SK-N-SH (cell line): ENCODE data around the gene CHIC2. TPM values are rescaled to one million over a fixed set of nuclear protein-coding genes. Genes with fewer than 3 reads are reported as not detected.

Experiments used
- CTCF ChIA-PET: fragments of 300-600, 350-600 bp; formaldehyde crosslinking; extraction: SDS; loops from one replicate; lab custom pipeline; 2021; lab: Yijun Ruan, JAX
- POLR2A ChIA-PET: fragments of 350-600 bp; sonication (Branson Sonifier 250); formaldehyde crosslinking; extraction: SDS; loops from one replicate; lab custom pipeline; 2020; ENCODE audit warnings: antibody characterized with exemption, inconsistent platforms; lab: Yijun Ruan, JAX
- DNase-seq: peaks from one replicate; pipeline ENCODE4 v3.0.0; 2012
- H2AFZ ChIP-seq: fragments of 200-600 bp; sonication (generic); 2 replicates; pipeline ENCODE4 v1.8.1; 2016; ENCODE audit warnings: antibody characterized with exemption, mild to moderate bottlenecking, low read depth
- H3F3A ChIP-seq: fragments of 200-600 bp; sonication (generic); replicated peaks from 2 replicates; pipeline ENCODE3; 2016; ENCODE audit warnings: antibody characterized with exemption, mild to moderate bottlenecking; ENCODE audit not compliant: insufficient read depth
- H3K27ac ChIP-seq, 2 experiments: fragments of 200-500 bp in 1 of 2; fragments of 200-600 bp in 1 of 2; sonication (Bioruptor generic) in 1 of 2; sonication (generic), shearing (Covaris generic) in 1 of 2; 2 replicates each; pipeline versions ENCODE4 v1.5.1 to v1.6.1; 2014 to 2016; ENCODE audit warnings: low read depth in 2 of 2, inconsistent platforms in 1 of 2, low read length in 1 of 2, mild to moderate bottlenecking in 1 of 2, mixed read lengths in 1 of 2
- H3K27me3 ChIP-seq: fragments of 200-600 bp; sonication (generic), shearing (Covaris generic); 2 replicates; pipeline ENCODE4 v1.6.1; 2016; ENCODE audit warnings: mixed run types; ENCODE audit not compliant: insufficient read depth
- H3K36me3 ChIP-seq, 2 experiments: fragments of 200-500 bp in 1 of 2; fragments of 200-600 bp in 1 of 2; sonication (Bioruptor generic) in 1 of 2; sonication (generic) in 1 of 2; replicated peaks in 1 of 2; 2 replicates each; pipeline versions ENCODE3 to v1.5.1; 2014 to 2016; ENCODE audit warnings: low read length in 1 of 2, mild to moderate bottlenecking in 1 of 2; ENCODE audit not compliant: insufficient read depth in 2 of 2, control insufficient read depth in 1 of 2
- H3K4me1 ChIP-seq, 2 experiments: fragments of 200-500 bp in 1 of 2; fragments of 200-600 bp in 1 of 2; sonication (Bioruptor generic) in 1 of 2; sonication (generic), shearing (Covaris generic) in 1 of 2; 2 replicates each; pipeline versions ENCODE4 v1.5.1 to v1.6.1; 2014 to 2016; ENCODE audit warnings: low read depth in 1 of 2, low read length in 1 of 2, mixed run types in 1 of 2; ENCODE audit not compliant: insufficient read depth in 2 of 2, control insufficient read depth in 1 of 2
- H3K4me2 ChIP-seq: fragments of 200-600 bp; sonication (generic), shearing (Covaris generic); 2 replicates; pipeline ENCODE4 v1.6.1; 2017; ENCODE audit warnings: mixed run types
- H3K4me3 ChIP-seq, 2 experiments: fragments of 200-500 bp in 1 of 2; fragments of 200-600 bp in 1 of 2; sonication (Bioruptor generic) in 1 of 2; sonication (generic), shearing (Covaris generic) in 1 of 2; 2 replicates each; pipeline versions ENCODE4 v1.5.1 to v1.8.1; 2014 to 2016; ENCODE audit warnings: low read depth in 2 of 2, inconsistent platforms in 1 of 2, low read length in 1 of 2, mild to moderate bottlenecking in 1 of 2, mixed read lengths in 1 of 2, moderate library complexity in 1 of 2
- H3K79me2 ChIP-seq: fragments of 200-600 bp; sonication (generic); 2 replicates; pipeline ENCODE4 v1.8.1; 2017; ENCODE audit warnings: mild to moderate bottlenecking; ENCODE audit not compliant: insufficient read depth
- H3K9ac ChIP-seq: fragments of 200-600 bp; sonication (generic); 2 replicates; pipeline ENCODE4 v1.6.1; 2017; ENCODE audit warnings: mixed run types
- H3K9me2 ChIP-seq: fragments of 200-600 bp; sonication (generic); 2 replicates; pipeline ENCODE4 v1.6.1; 2017; ENCODE audit warnings: mixed run types
- H3K9me3 ChIP-seq: fragments of 200-600 bp; sonication (generic); 2 replicates; pipeline ENCODE4 v1.6.1; 2017; ENCODE audit warnings: mixed run types, mild to moderate bottlenecking, moderate library complexity
- H4K20me1 ChIP-seq: fragments of 200-600 bp; sonication (generic); 2 replicates; pipeline ENCODE4 v1.6.1; 2017; ENCODE audit warnings: mild to moderate bottlenecking, mixed run types; ENCODE audit not compliant: insufficient read depth
- CHD2 ChIP-seq: fragments of 150-350 bp; IDR thresholded peaks from 2 replicates; pipeline ENCODE4 v1.6.1; 2018; ENCODE audit warnings: low read length; ENCODE audit not compliant: partially characterized antibody
- ELF1 ChIP-seq: IDR thresholded peaks from 2 replicates; pipeline ENCODE4 v1.4.0; 2012
- FOXJ3 ChIP-seq: sonication (generic); formaldehyde crosslinking; IDR thresholded peaks from 2 replicates; pipeline ENCODE4 v1.5.1; 2020; ENCODE audit warnings: mild to moderate bottlenecking, missing genetic modification reagents
- JUND ChIP-seq: IDR thresholded peaks from 2 replicates; pipeline ENCODE4 v1.4.0; 2012
- MEF2A ChIP-seq: IDR thresholded peaks from 2 replicates; pipeline ENCODE4 v1.4.0; 2012; ENCODE audit warnings: low read depth, borderline replicate concordance
- MXI1 ChIP-seq: IDR thresholded peaks from 2 replicates; pipeline ENCODE4 v1.6.1; 2012; ENCODE audit warnings: mild to moderate bottlenecking, low read depth, low read length, improper control_type of control experiment
- NRF1 ChIP-seq: IDR thresholded peaks from 2 replicates; pipeline ENCODE4 v1.6.1; 2012; ENCODE audit warnings: low read depth, mild to moderate bottlenecking, low read length
- POLR2AphosphoS5 ChIP-seq: IDR thresholded peaks from 2 replicates; pipeline ENCODE4 v1.6.1; 2012; ENCODE audit warnings: low read depth, low read length
- RCOR1 ChIP-seq: fragments of 150-350 bp; IDR thresholded peaks from 2 replicates; pipeline ENCODE4 v1.6.1; 2017; ENCODE audit warnings: antibody characterized with exemption, low read length
- RFX5 ChIP-seq: IDR thresholded peaks from 2 replicates; pipeline ENCODE4 v1.6.1; 2012; ENCODE audit warnings: mild to moderate bottlenecking, improper control_type of control experiment, low read length
- WGBS: methylation state at CpG from one replicate; pipeline ENCODE4 v1.1.6; 2017; ENCODE audit warnings: low lambda C conversion rate; 5-methylcytosine and 5-hydroxymethylcytosine counted together
- polyA plus RNA-seq, 3 experiments: library from polyadenylated mRNA; depleted of rRNA; stranded (reverse); fragments of >200 nt; gene quantifications; 2 replicates each; pipeline ENCODE4 v1.2.3, GENCODE V29; 2012
- TF ChIP-seq, protein P1 (sequence below): IDR thresholded peaks from 2 replicates; pipeline ENCODE4 v1.4.0; 2012; ENCODE audit warnings: low read depth, borderline replicate concordance
- TF ChIP-seq, protein P2 (sequence below): fragments of 150-350 bp; IDR thresholded peaks from 2 replicates; pipeline ENCODE4 v1.6.1; 2016; ENCODE audit warnings: mild to moderate bottlenecking, low read depth, low read length
- TF ChIP-seq, protein P3 (sequence below): IDR thresholded peaks from 2 replicates; pipeline ENCODE4; 2012
- TF ChIP-seq, protein P4 (sequence below): IDR thresholded peaks from 2 replicates; pipeline ENCODE4 v1.4.0; 2012; ENCODE audit warnings: low read depth
- TF ChIP-seq, protein P5 (sequence below): fragments of 150-350 bp; IDR thresholded peaks from 2 replicates; pipeline ENCODE4 v1.6.1; 2017; ENCODE audit warnings: antibody characterized with exemption, low read length, low read depth, borderline replicate concordance

The CHIC2 gene
- polyA plus RNA-seq, 1 of the 3 experiments (the other 2 are of a cell fraction): 26.8 TPM

DNA sequence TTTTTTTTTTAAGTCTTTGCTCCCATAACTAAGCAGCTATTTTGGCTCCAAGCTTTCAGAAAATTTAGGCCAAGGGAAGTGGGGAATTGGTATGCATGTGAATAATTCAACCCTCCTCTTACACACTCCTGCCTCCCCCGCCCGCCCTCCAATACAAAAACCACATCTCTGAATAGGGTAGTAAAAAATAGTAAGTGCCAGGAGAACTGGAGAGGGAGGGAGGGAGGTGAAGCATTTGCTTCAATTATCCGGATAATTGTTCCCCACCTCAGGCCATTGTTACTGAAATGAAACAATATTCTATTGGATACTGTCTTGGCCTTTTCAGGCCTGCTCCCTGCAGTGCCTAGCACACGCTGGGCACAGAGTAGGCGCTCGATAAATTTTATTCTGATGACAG lies 30.0 kb upstream of the CHIC2 start:
- no peak overlapping the region for H3K4me3 ChIP-seq
- no peak for DNase-seq
- no peaks in the 10 kb centered on the region for H4K20me1 ChIP-seq
- H3K9ac ChIP-seq: no peak overlapping the region
- WGBS: 91% methylated on average over 6 of the region's 6 CpGs
- no peaks in the 10 kb centered on the region for H3K9me3 ChIP-seq
- H3K79me2 ChIP-seq: no peaks in the 10 kb centered on the region
- peaks cover 32% of the 10 kb centered on the region; the same call in 1 of the 2 replicates for H3K27me3 ChIP-seq
- no peaks in the 10 kb centered on the region for H3F3A ChIP-seq
- H3K4me1 ChIP-seq: peaks cover 0 to 10% of the 10 kb centered on the region in 2 experiments; a peak in 2 of 4 replicates
- TF ChIP-seq, protein P1, sequence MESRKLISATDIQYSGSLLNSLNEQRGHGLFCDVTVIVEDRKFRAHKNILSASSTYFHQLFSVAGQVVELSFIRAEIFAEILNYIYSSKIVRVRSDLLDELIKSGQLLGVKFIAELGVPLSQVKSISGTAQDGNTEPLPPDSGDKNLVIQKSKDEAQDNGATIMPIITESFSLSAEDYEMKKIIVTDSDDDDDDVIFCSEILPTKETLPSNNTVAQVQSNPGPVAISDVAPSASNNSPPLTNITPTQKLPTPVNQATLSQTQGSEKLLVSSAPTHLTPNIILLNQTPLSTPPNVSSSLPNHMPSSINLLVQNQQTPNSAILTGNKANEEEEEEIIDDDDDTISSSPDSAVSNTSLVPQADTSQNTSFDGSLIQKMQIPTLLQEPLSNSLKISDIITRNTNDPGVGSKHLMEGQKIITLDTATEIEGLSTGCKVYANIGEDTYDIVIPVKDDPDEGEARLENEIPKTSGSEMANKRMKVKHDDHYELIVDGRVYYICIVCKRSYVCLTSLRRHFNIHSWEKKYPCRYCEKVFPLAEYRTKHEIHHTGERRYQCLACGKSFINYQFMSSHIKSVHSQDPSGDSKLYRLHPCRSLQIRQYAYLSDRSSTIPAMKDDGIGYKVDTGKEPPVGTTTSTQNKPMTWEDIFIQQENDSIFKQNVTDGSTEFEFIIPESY: no peak
- TF ChIP-seq MXI1 (no peak), RFX5 (no peak), ELF1 (no peak), CHD2 (no peak), MEF2A (no peak), FOXJ3 (CRISPR knock-in tag) (no peak), JUND (no peak), NRF1 (no peak), POLR2AphosphoS5 (no peak), RCOR1 (no peak)
- TF ChIP-seq, protein P2, sequence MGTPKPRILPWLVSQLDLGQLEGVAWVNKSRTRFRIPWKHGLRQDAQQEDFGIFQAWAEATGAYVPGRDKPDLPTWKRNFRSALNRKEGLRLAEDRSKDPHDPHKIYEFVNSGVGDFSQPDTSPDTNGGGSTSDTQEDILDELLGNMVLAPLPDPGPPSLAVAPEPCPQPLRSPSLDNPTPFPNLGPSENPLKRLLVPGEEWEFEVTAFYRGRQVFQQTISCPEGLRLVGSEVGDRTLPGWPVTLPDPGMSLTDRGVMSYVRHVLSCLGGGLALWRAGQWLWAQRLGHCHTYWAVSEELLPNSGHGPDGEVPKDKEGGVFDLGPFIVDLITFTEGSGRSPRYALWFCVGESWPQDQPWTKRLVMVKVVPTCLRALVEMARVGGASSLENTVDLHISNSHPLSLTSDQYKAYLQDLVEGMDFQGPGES: no peak
- TF ChIP-seq, protein P3, sequence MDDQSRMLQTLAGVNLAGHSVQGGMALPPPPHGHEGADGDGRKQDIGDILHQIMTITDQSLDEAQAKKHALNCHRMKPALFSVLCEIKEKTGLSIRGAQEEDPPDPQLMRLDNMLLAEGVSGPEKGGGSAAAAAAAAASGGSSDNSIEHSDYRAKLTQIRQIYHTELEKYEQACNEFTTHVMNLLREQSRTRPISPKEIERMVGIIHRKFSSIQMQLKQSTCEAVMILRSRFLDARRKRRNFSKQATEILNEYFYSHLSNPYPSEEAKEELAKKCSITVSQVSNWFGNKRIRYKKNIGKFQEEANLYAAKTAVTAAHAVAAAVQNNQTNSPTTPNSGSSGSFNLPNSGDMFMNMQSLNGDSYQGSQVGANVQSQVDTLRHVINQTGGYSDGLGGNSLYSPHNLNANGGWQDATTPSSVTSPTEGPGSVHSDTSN: no peak
- TF ChIP-seq, protein P4, sequence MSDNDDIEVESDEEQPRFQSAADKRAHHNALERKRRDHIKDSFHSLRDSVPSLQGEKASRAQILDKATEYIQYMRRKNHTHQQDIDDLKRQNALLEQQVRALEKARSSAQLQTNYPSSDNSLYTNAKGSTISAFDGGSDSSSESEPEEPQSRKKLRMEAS: no peak
- TF ChIP-seq, protein P5, sequence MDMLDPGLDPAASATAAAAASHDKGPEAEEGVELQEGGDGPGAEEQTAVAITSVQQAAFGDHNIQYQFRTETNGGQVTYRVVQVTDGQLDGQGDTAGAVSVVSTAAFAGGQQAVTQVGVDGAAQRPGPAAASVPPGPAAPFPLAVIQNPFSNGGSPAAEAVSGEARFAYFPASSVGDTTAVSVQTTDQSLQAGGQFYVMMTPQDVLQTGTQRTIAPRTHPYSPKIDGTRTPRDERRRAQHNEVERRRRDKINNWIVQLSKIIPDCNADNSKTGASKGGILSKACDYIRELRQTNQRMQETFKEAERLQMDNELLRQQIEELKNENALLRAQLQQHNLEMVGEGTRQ: no peak
- ChIA-PET CTCF (interaction anchor here (1.0 to 1.7 kb wide), 2 partner anchors 164 to 166 kb away, joined by 3 to 4 read pairs; no protein-coding TSS in a partner anchor), POLR2A (no interaction called here)
- no peak overlapping the region for H3K27ac ChIP-seq
- no peak overlapping the region for H3K4me2 ChIP-seq
- no peaks in the 10 kb centered on the region for H3K36me3 ChIP-seq
- H3K9me2 ChIP-seq: no peaks in the 10 kb centered on the region
- no peak overlapping the region for H2AFZ ChIP-seq
